GDM1 (cell line): Measurements from ENCODE around the gene RPS8.
"Not testable (repeated sequence)": the region's sequence is repeated elsewhere in the genome, so short reads cannot be mapped to it uniquely, and the experiment has no call there.

Experiments used
- DNase-seq: peaks from one replicate; lab custom pipeline; 2025; lab: John Stamatoyannopoulos, UW

Gene RPS8

GRCh38 chr1:44820328-44821239 is 45.2 kb downstream of the RPS8 start:
- no peak for DNase-seq

GRCh38 chr1:44821240-44821715 is 45.9 kb downstream of the RPS8 start:
- no peak for DNase-seq

DNA sequence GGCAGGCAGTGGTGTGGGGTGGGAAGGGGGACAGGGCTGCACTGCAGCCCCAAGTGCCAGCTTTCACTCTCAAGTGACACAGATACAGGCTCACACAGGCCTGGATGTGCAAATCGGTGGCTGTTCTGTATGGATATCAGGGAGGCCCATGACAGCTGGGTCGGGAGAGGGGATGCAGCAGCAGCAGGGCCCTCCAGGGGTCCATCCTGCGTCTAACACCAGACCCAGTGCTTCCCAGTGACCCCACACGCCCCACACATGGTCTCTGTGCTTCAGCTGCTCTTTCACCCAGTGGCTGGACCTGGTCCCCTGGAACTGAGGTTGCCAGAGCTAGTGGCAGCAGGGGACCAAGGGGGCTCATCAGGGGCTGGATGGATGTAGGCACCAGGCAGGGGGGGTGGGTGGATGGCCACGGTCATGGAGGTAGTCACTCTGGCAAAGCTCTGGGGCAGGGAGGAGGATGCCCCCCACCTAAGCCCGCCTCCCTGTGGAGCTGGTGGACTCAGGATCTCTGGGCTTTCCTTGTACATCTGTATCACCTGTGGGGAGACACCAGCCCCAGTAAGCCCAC is 46.9 kb downstream of the RPS8 start:
- DNase-seq = no peak

DNA sequence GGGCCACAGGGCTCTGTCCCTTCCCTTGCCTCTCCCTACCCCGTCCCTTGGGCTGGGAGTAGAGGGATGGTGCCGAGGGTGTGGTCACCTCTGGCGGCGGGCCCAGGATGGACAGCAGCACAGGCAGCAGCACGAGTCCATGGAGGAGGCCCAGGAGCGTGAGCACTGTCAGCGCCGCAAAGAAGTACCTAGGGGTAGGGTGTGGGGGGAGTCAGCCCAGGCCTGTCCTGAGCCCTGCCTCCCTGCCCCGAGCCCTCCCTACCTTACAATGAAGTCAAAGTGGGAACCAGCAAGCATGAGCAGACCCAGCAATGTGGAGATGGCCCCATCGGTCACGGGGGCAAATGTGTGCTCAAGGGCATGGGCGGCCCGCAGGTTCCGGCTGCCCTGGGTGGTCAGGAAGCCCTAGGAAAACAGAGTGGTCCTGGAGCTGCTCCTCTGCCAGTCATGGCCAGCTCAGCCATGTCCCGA is 47.7 kb downstream of the RPS8 start:
- no peak for DNase-seq

- DNase-seq = not testable (repeated sequence)
These were observed 49.1 kb downstream of the RPS8 start for GRCh38 chr1:44824392-44824791.

DNA sequence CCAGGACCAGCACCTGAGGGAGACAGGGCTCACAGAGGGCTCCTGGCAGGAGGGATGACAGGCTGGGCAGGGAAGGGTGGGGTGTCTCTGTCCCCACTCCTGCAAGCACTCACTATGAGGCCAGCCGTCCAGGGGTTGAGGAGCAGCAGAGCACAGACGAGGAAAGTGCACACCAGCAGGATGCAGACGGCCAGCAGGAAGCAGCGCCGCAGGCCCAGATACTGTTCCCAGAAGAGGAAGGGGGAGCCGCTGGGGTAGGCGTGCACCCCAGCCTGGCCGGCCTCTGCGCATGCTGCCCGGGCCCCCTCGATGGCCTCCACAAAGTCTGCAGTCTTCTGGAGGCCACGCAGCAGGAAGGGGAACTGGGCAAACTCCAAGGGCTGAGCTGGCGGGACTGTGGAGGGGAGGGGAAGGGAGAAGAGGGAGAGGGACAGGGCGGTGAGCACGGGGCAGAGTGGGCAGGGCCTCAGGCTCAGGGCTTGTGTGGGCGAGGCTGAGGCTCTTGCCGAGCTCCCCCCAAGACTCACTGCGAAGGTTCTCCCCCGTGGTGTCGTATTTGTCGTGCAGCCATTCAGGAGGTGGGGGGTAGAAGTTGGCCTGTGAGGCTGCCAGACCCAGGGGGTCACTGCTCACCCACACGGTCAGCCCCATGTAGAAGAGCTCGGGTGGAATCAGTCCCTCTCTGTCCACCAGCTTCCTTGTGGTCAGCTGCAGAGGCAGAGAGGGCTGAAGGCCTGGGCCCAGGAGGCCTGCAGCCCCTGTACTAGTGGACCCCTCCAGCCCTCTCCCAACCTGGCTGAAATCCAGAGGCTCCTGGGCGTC is 51.2 kb downstream of the RPS8 start:
- peak; percentile 86 for DNase-seq

DNA sequence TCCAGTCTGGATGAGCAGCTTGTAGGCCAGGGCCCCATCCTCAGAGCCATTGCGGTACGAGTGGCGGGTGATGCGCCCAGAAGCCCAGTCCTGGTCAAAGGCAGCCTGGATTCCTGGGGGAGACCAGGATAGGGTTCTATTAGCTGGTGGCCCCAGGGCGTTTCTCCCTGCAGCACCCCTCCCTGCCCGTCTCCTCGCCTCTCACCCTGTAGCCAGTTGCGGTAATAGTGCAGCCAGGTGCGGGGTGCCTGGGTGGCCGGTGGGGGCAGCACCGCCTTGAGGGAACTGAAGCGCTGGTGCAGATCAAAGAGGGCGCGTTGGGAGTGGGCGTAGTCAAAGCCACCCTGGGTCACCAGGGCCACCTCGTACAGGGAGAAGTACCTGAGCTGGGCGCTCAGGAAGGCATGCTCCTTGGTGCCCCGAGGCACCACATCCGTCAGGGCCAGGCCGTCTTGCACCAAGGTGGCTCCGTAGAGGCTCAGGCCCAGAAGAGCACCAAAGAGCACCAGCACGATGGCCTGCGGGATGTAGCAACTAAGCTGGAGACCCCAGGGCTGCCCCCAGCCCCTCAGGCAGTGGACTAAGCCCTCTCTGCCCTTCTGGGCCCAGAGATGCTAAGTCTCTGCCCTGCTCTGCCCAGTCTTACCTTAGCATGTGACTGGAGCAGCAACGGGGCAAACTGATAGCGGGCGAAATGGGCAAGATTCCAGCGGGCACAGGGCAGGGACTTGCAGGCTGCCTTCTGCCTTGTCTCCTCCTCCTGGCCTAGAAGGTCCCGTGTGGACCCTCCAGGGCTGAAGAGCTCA is 52.1 kb downstream of the RPS8 start:
- no peak for DNase-seq

DNA sequence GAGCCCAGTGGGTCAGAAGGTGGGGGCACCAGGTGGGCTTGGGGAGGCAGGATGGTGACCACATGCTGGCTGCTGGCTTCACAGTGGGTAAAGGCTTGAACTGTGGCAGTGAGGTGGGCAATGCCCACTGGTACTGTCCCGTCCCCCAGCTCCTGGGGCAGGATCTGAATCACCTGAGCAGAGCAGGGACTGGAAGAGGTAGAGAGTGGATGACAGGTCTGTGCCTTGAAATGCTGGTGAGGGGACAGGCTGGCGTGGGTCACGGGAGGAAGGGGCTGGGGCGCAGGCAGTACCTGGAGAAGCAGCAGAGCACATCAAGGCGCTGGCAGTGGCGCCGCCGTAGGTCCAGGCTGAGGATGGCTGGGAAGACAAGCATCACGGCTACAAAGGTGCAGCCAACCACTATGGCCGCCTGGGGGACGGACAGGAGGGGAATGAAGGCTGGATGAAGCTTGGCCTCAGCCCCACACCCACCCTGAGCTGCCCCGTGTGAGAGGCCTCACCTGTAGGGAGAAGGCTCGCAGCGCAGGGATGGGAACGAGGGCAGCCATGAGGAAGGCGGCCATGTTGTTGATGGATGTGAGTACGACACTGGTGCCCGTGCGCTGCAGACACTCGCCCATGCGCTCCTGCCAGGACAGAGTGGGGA is 52.8 kb downstream of the RPS8 start:
- DNase-seq = no peak
